HepG2 (cell line): ENCODE results near the gene SCARF1. TPM values are rescaled to one million over a fixed set of nuclear protein-coding genes. Genes with fewer than 3 reads are reported as not detected.

Experiments used
- ATAC-seq: fragments of 200-7000 bp; cut with Tn5 transposase; 3 replicates; pipeline ENCODE4 v1.9.1; 2020; ENCODE audit warnings: mild to moderate bottlenecking, moderate library complexity
- BruUV-seq: library from RNA; stranded (reverse); fragments of 400-500 nt; replicated peaks from 2 replicates; lab custom pipeline; 2021; lab: Mats Ljungman, UMichigan
- CTCF ChIA-PET: fragments of 300-600 bp; formaldehyde crosslinking; extraction: SDS; loops from one replicate; lab custom pipeline; 2021; ENCODE audit warnings: low total read pairs, inconsistent platforms, low intra/inter-chr PET ratio; lab: Yijun Ruan, JAX
- POLR2A ChIA-PET: fragments of 350-600 bp; sonication (Branson Sonifier 250); formaldehyde crosslinking; loops from one replicate; lab custom pipeline; 2020; ENCODE audit warnings: antibody characterized with exemption, inconsistent platforms; lab: Yijun Ruan, JAX
- DNase-seq: peaks from one replicate; pipeline ENCODE4 v3.0.0-alpha.2; 2015; ENCODE audit warnings: low spot score
- FAIRE-seq: peaks from 3 replicates; lab custom pipeline; 2011; peaks lifted over from hg19 to GRCh38; lab: Jason Lieb, UNC
- H2AFZ ChIP-seq: one replicate; pipeline ENCODE4 v1.6.1; 2011; ENCODE audit warnings: low read length, inconsistent platforms
- H3K27ac ChIP-seq: fragments of 300-600 bp; 3 replicates; pipeline ENCODE4 v1.8.0; 2011; ENCODE audit warnings: mixed run types, mild to moderate bottlenecking, mixed read lengths, low read length, inconsistent platforms; ENCODE audit not compliant: insufficient read depth; ENCODE audit errors: extremely low read length
- H3K27me3 ChIP-seq, 2 experiments: fragments of 200-600 bp in 1 of 2; 2 replicates in 1 of 2; 3 replicates in 1 of 2; pipeline versions ENCODE4 v1.6.0 to v1.8.0; 2011; ENCODE audit warnings: low read length in 2 of 2, mild to moderate bottlenecking in 2 of 2, moderate library complexity in 2 of 2, inconsistent platforms in 1 of 2; ENCODE audit not compliant: insufficient read depth in 2 of 2, control insufficient read depth in 1 of 2
- H3K36me3 ChIP-seq, 2 experiments: fragments of 200-600 bp in 1 of 2; replicated peaks in 1 of 2; 2 replicates in 1 of 2; 3 replicates in 1 of 2; pipeline versions ENCODE4 v1.5.1 to v1.8.0; 2011; ENCODE audit warnings: low read length in 2 of 2, inconsistent platforms in 1 of 2; ENCODE audit not compliant: insufficient read depth in 2 of 2, control insufficient read depth in 1 of 2
- H3K4me1 ChIP-seq: 2 replicates; pipeline ENCODE4 v1.5.1; 2012; ENCODE audit warnings: low read length, inconsistent platforms; ENCODE audit not compliant: insufficient read depth
- H3K4me2 ChIP-seq: 2 replicates; pipeline ENCODE4 v1.6.0; 2011; ENCODE audit warnings: low read depth, low read length, inconsistent platforms
- H3K4me3 ChIP-seq, 3 experiments: fragments of 200-600 bp in 1 of 3; sonication (generic), shearing (Covaris generic) in 1 of 3; replicated peaks in 1 of 3; 2 replicates each; pipeline ENCODE4 v1.5.1; 2011 to 2016; ENCODE audit warnings: low read length in 3 of 3, inconsistent platforms in 2 of 3, low read depth in 2 of 3, mild to moderate bottlenecking in 2 of 3, control low read depth in 1 of 3, mixed read lengths in 1 of 3; ENCODE audit not compliant: insufficient read depth in 1 of 3
- H3K79me2 ChIP-seq: one replicate; pipeline ENCODE4 v1.6.1; 2011; ENCODE audit warnings: low read length, inconsistent platforms; ENCODE audit not compliant: insufficient read depth
- H3K9ac ChIP-seq: 2 replicates; pipeline ENCODE4 v1.6.0; 2011; ENCODE audit warnings: mild to moderate bottlenecking, low read depth, low read length, inconsistent platforms; ENCODE audit not compliant: insufficient read depth
- H3K9me3 ChIP-seq: 2 replicates; pipeline ENCODE4 v1.5.1; 2012; ENCODE audit warnings: mild to moderate bottlenecking, low read length
- H4K20me1 ChIP-seq: 2 replicates; pipeline ENCODE4 v1.6.0; 2011; ENCODE audit warnings: inconsistent platforms, mild to moderate bottlenecking, low read length, moderate library complexity; ENCODE audit not compliant: insufficient read depth
- ARID4A ChIP-seq: sonication (generic); formaldehyde crosslinking; IDR thresholded peaks from 2 replicates; pipeline ENCODE4 v1.5.0; 2020; ENCODE audit warnings: mild to moderate bottlenecking, missing genetic modification reagents, borderline replicate concordance
- BHLHE40 ChIP-seq: IDR thresholded peaks from 2 replicates; pipeline ENCODE4 v1.6.1; 2011; ENCODE audit warnings: low read length, improper control_type of control experiment
- FOXC1 ChIP-seq: sonication (generic); formaldehyde crosslinking; IDR thresholded peaks from 2 replicates; pipeline ENCODE4 v1.8.0; 2022; ENCODE audit warnings: mild to moderate bottlenecking, missing genetic modification reagents, borderline replicate concordance
- NFAT5 ChIP-seq: sonication (generic); formaldehyde crosslinking; IDR thresholded peaks from 2 replicates; pipeline ENCODE4 v1.4.0; 2020; ENCODE audit warnings: missing genetic modification reagents
- ZNF326 ChIP-seq: sonication (generic); formaldehyde crosslinking; IDR thresholded peaks from 2 replicates; pipeline ENCODE4 v1.4.0; 2020; ENCODE audit warnings: missing genetic modification reagents, borderline replicate concordance
- whole genome bisulfite sequencing: methylation state at CpG from one replicate; pipeline ENCODE4 v1.1.6; 2017; ENCODE audit warnings: low lambda C conversion rate; 5-methylcytosine and 5-hydroxymethylcytosine counted together
- in situ Hi-C: cut with HindIII; loops from 2 replicates; pipeline ENCODE4 v1.10.0; 2017; ENCODE audit warnings: low pct_unique_long_range_greater_than_20kb; ENCODE audit not compliant: extremely low pct_ligation_motif_present
- intact Hi-C: fragments of 100-400 bp; cut with micrococcal nuclease; formaldehyde crosslinking; loops from one replicate; pipeline ENCODE4 v1.10.0; 2022; ENCODE audit not compliant: unreplicated experiment
- polyA plus RNA-seq, 8 experiments: library from polyadenylated mRNA; depleted of rRNA in 3 of 8; stranded (reverse) in 7 of 8; unstranded in 1 of 8; fragments of >200 nt; fragmentation: Illumina TruSeq in 4 of 8; extraction: Trizol in 4 of 8; gene quantifications; 2 replicates each; pipeline versions ENCODE4 v1.2.1 to v1.2.3, GENCODE V29; 2011 to 2016; ENCODE audit warnings: low read depth in 4 of 8, missing spikeins in 1 of 8, mixed read lengths in 1 of 8; ENCODE audit not compliant: insufficient read depth in 1 of 8
- total RNA-seq, 5 experiments: library from RNA; depleted of rRNA; stranded (reverse); fragments of >200 nt; fragmentation: Illumina TruSeq; extraction: Trizol; gene quantifications; 2 replicates each; pipeline ENCODE4 v1.2.3, GENCODE V29; 2016; ENCODE audit warnings: low read depth in 1 of 5
- TF ChIP-seq, protein P1 (sequence below): sonication (generic); formaldehyde crosslinking; IDR thresholded peaks from 2 replicates; pipeline ENCODE4 v1.4.0; 2020; ENCODE audit warnings: missing genetic modification reagents, mild to moderate bottlenecking, borderline replicate concordance

Gene SCARF1
- total and polyA plus RNA-seq, 2 of the 13 experiments (the other 11 are each of a cell fraction or from before 2014, with no cell fraction given), result 0.24 to 0.71 TPM

DNA sequence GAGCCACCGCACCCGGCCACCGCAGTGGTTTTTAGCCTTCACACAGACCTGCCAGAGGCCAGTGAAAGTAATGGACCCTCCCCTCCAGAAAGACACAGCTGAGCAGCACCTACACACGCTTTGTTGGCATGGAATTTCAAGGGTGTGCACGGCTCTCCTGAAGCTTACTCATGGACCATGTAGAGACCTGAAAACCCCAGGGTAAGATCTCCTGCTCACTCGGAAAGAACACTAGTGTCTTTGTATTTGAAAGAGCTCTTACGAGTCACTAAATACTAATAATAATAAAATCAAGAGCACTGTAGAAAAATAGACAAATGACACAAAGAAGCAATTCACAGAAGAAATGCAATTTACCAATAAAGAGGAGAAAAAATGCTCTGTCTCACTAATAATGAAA, 36.9 kb downstream of the SCARF1 start (continued):
- TF ChIP-seq NFAT5 (CRISPR knock-in tag), result no peak
- no peak for TF ChIP-seq BHLHE40
- TF ChIP-seq, all 625 proteins: peak for 0

GRCh38 chr17:1607971-1608320, 37.6 kb downstream of the SCARF1 start:
- Histone ChIP-seq H3K36me3 (no peaks in the 10 kb centered on the region; a peak in 2 of 5 replicates), H3K4me2 (no peak overlapping the region), H3K9me3 (no peaks in the 10 kb centered on the region), H3K4me1 (peaks cover 57% of the 10 kb centered on the region), H3K27ac (peak overlapping the region; percentile 23), H3K27me3 (no peaks in the 10 kb centered on the region), H2AFZ (no peak overlapping the region), H3K79me2 (no peaks in the 10 kb centered on the region), H3K4me3 (no peak overlapping the region), H4K20me1 (no peaks in the 10 kb centered on the region), H3K9ac (no peak overlapping the region)
- WGBS, result 83% methylated on average over 5 of the region's 5 CpGs
- FAIRE-seq, result no peak
- ChIA-PET CTCF (no interaction called here), POLR2A (no interaction called here)
- in situ Hi-C loops, result no loop called here
- intact Hi-C loops, result no loop called here
- no peak for DNase-seq
- BruUV-seq, result no TSS peak
- TF ChIP-seq FOXC1 (CRISPR knock-in tag), result 0 out of 2 replicates have a peak, but pooled peaks have one; percentile 29
- no peak for TF ChIP-seq ZNF326 (CRISPR knock-in tag)
- 0 out of 2 replicates have a peak, but pooled peaks have one; percentile 11 for TF ChIP-seq ARID4A (CRISPR knock-in tag)
- TF ChIP-seq, protein P1, sequence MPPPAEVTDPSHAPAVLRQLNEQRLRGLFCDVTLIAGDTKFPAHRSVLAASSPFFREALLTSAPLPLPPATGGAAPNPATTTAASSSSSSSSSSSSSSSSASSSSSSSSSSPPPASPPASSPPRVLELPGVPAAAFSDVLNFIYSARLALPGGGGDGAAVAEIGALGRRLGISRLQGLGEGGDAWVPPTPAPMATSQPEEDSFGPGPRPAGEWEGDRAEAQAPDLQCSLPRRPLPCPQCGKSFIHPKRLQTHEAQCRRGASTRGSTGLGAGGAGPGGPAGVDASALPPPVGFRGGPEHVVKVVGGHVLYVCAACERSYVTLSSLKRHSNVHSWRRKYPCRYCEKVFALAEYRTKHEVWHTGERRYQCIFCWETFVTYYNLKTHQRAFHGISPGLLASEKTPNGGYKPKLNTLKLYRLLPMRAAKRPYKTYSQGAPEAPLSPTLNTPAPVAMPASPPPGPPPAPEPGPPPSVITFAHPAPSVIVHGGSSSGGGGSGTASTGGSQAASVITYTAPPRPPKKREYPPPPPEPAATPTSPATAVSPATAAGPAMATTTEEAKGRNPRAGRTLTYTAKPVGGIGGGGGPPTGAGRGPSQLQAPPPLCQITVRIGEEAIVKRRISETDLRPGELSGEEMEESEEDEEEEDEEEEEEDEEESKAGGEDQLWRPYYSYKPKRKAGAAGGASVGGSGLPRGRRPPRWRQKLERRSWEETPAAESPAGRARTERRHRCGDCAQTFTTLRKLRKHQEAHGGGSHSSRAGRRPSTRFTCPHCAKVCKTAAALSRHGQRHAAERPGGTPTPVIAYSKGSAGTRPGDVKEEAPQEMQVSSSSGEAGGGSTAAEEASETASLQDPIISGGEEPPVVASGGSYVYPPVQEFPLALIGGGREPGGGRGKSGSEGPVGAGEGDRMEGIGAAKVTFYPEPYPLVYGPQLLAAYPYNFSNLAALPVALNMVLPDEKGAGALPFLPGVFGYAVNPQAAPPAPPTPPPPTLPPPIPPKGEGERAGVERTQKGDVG (CRISPR knock-in tag), result 0 out of 2 replicates have a peak, but pooled peaks have one; percentile 23
- ATAC-seq, result no peak
